ENCODE data around the gene NUP98.

DNA sequence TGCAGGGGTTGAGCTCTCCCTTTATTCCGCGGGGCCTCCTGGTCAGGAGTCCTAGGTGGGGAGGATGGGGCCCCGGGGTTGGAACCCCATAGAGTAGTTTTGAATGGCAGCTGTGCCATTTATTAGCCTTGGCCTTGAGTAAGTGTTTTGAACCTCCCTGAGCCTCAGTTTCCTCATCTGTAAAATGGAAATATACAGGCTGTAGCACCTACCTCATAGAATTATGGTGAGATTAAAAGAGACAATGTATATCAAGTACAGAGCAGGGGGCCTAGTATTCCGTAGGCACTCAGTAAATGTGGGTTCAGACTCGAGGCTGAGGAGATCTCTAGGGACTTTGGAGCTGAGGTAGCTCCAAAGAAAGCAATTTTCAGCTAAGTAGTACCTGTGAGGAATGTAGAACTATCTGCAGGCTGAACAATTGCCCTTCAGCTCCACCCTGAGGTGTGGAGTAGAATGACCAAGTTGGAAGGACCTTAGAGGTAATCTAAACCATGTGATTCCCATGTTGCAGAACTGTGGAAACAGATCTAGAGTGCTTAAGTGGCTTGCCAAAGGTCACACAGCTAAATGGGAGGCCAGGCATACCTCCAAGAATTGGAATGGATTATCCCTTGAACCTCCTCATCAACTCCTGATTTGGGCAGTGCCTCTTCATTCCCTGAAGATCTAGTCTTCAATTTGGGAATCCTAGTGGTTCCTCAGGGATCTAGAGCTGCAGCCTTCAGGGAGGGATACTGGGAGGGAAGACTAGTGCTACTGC lies 11.7 kb upstream of the NUP98 start:
- TF ChIP-seq, protein P1, sequence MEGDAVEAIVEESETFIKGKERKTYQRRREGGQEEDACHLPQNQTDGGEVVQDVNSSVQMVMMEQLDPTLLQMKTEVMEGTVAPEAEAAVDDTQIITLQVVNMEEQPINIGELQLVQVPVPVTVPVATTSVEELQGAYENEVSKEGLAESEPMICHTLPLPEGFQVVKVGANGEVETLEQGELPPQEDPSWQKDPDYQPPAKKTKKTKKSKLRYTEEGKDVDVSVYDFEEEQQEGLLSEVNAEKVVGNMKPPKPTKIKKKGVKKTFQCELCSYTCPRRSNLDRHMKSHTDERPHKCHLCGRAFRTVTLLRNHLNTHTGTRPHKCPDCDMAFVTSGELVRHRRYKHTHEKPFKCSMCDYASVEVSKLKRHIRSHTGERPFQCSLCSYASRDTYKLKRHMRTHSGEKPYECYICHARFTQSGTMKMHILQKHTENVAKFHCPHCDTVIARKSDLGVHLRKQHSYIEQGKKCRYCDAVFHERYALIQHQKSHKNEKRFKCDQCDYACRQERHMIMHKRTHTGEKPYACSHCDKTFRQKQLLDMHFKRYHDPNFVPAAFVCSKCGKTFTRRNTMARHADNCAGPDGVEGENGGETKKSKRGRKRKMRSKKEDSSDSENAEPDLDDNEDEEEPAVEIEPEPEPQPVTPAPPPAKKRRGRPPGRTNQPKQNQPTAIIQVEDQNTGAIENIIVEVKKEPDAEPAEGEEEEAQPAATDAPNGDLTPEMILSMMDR (IDR thresholded peaks at IDR 0.05): peak; percentile 53
- TF ChIP-seq SIN3A (IDR thresholded peaks at IDR 0.05; ENCODE audit: borderline replicate concordance, low read depth, low read length) (no peak), GABPA (IDR thresholded peaks at IDR 0.05; ENCODE audit: low read depth) (no peak), ELF1 (IDR thresholded peaks at IDR 0.05) (no peak), TCF12 (IDR thresholded peaks at IDR 0.05) (peak; percentile 47; the same call in 1 of the 2 replicates)
- TF ChIP-seq, protein P2, sequence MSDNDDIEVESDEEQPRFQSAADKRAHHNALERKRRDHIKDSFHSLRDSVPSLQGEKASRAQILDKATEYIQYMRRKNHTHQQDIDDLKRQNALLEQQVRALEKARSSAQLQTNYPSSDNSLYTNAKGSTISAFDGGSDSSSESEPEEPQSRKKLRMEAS (IDR thresholded peaks at IDR 0.05; ENCODE audit: low read depth): peak; percentile 30; the same call in 1 of the 2 replicates

Measured in SK-N-SH (cell line).